GM12878 (cell line): ENCODE results near the gene RAB15. TPM values are rescaled to one million over a fixed set of nuclear protein-coding genes. Genes with fewer than 3 reads are reported as not detected.

Experiments
- ATAC-seq: fragments of 200-7000 bp; cut with Tn5 transposase; 3 replicates; pipeline ENCODE4 v1.9.1; 2020; ENCODE audit warnings: mild to moderate bottlenecking, moderate library complexity
- BruUV-seq: library from RNA; stranded (reverse); fragments of 400-500 nt; replicated peaks from 2 replicates; lab custom pipeline; 2021; lab: Mats Ljungman, UMichigan
- CTCF ChIA-PET: fragments of 300-600 bp; sonication (Branson Sonifier 250); formaldehyde crosslinking; extraction: SDS; loops from one replicate; lab custom pipeline; 2021; ENCODE audit warnings: inconsistent platforms; lab: Yijun Ruan, JAX
- POLR2A ChIA-PET: fragments of 350-600 bp; formaldehyde crosslinking; extraction: SDS; loops from one replicate; lab custom pipeline; 2021; ENCODE audit warnings: inconsistent platforms; lab: Charles Lee
- RAD21 ChIA-PET: fragments of 300-600 bp; sonication (Branson Sonifier 250); formaldehyde crosslinking; loops from one replicate; lab custom pipeline; 2023; ENCODE audit warnings: antibody characterized with exemption; ENCODE audit not compliant: unreplicated experiment; lab: Charles Lee
- SMC1A ChIA-PET: fragments of 300-600 bp; sonication (Branson Sonifier 250); formaldehyde crosslinking; loops from one replicate; lab custom pipeline; 2023; ENCODE audit not compliant: unreplicated experiment, uncharacterized antibody; lab: Charles Lee
- DNase-seq: peaks from one replicate; pipeline ENCODE4 v3.0.0-alpha.2; 2011; ENCODE audit warnings: low read depth, low spot score
- FAIRE-seq: peaks from 3 replicates; lab custom pipeline; 2011; peaks lifted over from hg19 to GRCh38; lab: Jason Lieb, UNC
- H2AFZ ChIP-seq: 2 replicates; pipeline ENCODE4 v1.6.0; 2011; ENCODE audit warnings: low read depth, low read length, control low read depth; ENCODE audit not compliant: control insufficient read depth
- H3K27ac ChIP-seq: 2 replicates; pipeline ENCODE4 v1.5.1; 2011; ENCODE audit warnings: control low read depth; ENCODE audit not compliant: control insufficient read depth, insufficient read depth
- H3K27me3 ChIP-seq, 2 experiments: replicated peaks in 1 of 2; 2 replicates each; pipeline versions ENCODE4 v1.6.0 to v1.6.1; 2011; ENCODE audit warnings: low read length in 1 of 2; ENCODE audit not compliant: control insufficient read depth in 2 of 2, insufficient read depth in 2 of 2
- H3K36me3 ChIP-seq, 2 experiments: 2 replicates each; pipeline ENCODE4 v1.5.1; 2011; ENCODE audit warnings: low read length in 1 of 2; ENCODE audit not compliant: control insufficient read depth in 2 of 2, insufficient read depth in 2 of 2
- H3K4me1 ChIP-seq: 2 replicates; pipeline ENCODE4 v1.6.1; 2011; ENCODE audit warnings: mild to moderate bottlenecking, low read length, moderate library complexity, mixed read lengths; ENCODE audit not compliant: control insufficient read depth, insufficient read depth
- H3K4me2 ChIP-seq: 2 replicates; pipeline ENCODE4 v1.6.0; 2011; ENCODE audit warnings: control low read depth; ENCODE audit not compliant: control insufficient read depth, insufficient read depth
- H3K4me3 ChIP-seq: fragments of 200-600 bp; sonication (generic); 2 replicates; pipeline ENCODE4 v1.5.1; 2016
- H3K79me2 ChIP-seq: 2 replicates; pipeline ENCODE4 v1.6.0; 2011; ENCODE audit warnings: low read length; ENCODE audit not compliant: control insufficient read depth, insufficient read depth
- H3K9ac ChIP-seq: 2 replicates; pipeline ENCODE4 v1.8.0; 2011; ENCODE audit warnings: low read length, control low read depth, mixed read lengths; ENCODE audit not compliant: control insufficient read depth, insufficient read depth
- H3K9me3 ChIP-seq: replicated peaks from 3 replicates; pipeline ENCODE4 v1.5.1; 2011; ENCODE audit warnings: mild to moderate bottlenecking, low read length; ENCODE audit not compliant: control insufficient read depth, insufficient read depth
- H4K20me1 ChIP-seq: 2 replicates; pipeline ENCODE4 v1.6.0; 2011; ENCODE audit not compliant: control insufficient read depth, insufficient read depth
- BCL3 ChIP-seq: IDR thresholded peaks from 2 replicates; pipeline ENCODE4 v1.6.1; 2011; ENCODE audit warnings: borderline replicate concordance, low read depth, mild to moderate bottlenecking, moderate library complexity, low read length; ENCODE audit not compliant: insufficient read depth, poor library complexity, severe bottlenecking
- BMI1 ChIP-seq: fragments of 450-650 bp; IDR thresholded peaks from 2 replicates; pipeline ENCODE4 v1.6.1; 2016; ENCODE audit warnings: mild to moderate bottlenecking, moderate library complexity, borderline replicate concordance
- E2F4 ChIP-seq: IDR thresholded peaks from 2 replicates; pipeline ENCODE4 v1.6.1; 2012; ENCODE audit warnings: low read depth, low read length, improper control_type of control experiment
- E4F1 ChIP-seq: fragments of 450-650 bp; IDR thresholded peaks from 2 replicates; pipeline ENCODE4 v1.6.1; 2018; ENCODE audit warnings: borderline replicate concordance, mild to moderate bottlenecking; ENCODE audit not compliant: partially characterized antibody
- FOS ChIP-seq: IDR thresholded peaks from 3 replicates; pipeline ENCODE4 v1.6.1; 2011; ENCODE audit warnings: borderline replicate concordance; ENCODE audit not compliant: insufficient read length; ENCODE audit errors: extremely low read depth
- GABPA ChIP-seq: IDR thresholded peaks from 2 replicates; pipeline ENCODE4 v1.6.1; 2014; ENCODE audit warnings: antibody characterized with exemption, low read depth, mild to moderate bottlenecking, inconsistent platforms
- SMC3 ChIP-seq: IDR thresholded peaks from 2 replicates; pipeline ENCODE4 v1.6.1; 2011; ENCODE audit warnings: low read length, improper control_type of control experiment, borderline replicate concordance
- ZBED1 ChIP-seq: IDR thresholded peaks from 2 replicates; pipeline ENCODE4 v1.6.1; 2016; ENCODE audit warnings: borderline replicate concordance
- ZBTB33 ChIP-seq: fragments of 450-650 bp; IDR thresholded peaks from 2 replicates; pipeline ENCODE4 v1.6.1; 2017; ENCODE audit warnings: mild to moderate bottlenecking
- ZSCAN29 ChIP-seq: fragments of 450-650 bp; IDR thresholded peaks from 2 replicates; pipeline ENCODE4 v1.6.1; 2017; ENCODE audit warnings: mild to moderate bottlenecking, moderate library complexity
- WGBS: methylation state at CpG from one replicate; pipeline ENCODE4 v1.1.6; 2016; ENCODE audit warnings: low lambda C conversion rate; ENCODE audit not compliant: insufficient replicate concordance, insufficient coverage; ENCODE audit errors: missing lambda C conversion rate; 5-methylcytosine and 5-hydroxymethylcytosine counted together
- in situ Hi-C: fragments of 300-500 bp; cut with MboI; formaldehyde crosslinking; loops from 9 replicates; pipeline ENCODE4 v1.14.3; 2018; ENCODE audit warnings: mixed read lengths
- intact Hi-C: fragments of 100-400 bp; cut with micrococcal nuclease; formaldehyde crosslinking; loops from one replicate; pipeline ENCODE4 v1.14.2; 2022; ENCODE audit not compliant: unreplicated experiment
- polyA plus RNA-seq, 11 experiments: library from polyadenylated mRNA; depleted of rRNA in 4 of 11; unstranded in 6 of 11; stranded (reverse) in 5 of 11; fragments of >200 nt; fragmentation: Nextera tagmentation in 4 of 11; fragmentation: Illumina TruSeq in 1 of 11; extraction: Ambion mirVana in 4 of 11; extraction: Trizol in 1 of 11; gene quantifications; 1 replicate in 1 of 11; 2 replicates in 10 of 11; pipeline versions ENCODE4 v1.2.1 to v1.2.3, GENCODE V29; 2011 to 2016; ENCODE audit warnings: inconsistent platforms in 2 of 11, missing spikeins in 2 of 11, low read depth in 1 of 11
- total RNA-seq, 4 experiments: library from RNA; depleted of rRNA in 3 of 4; stranded (reverse); fragments of >200 nt in 3 of 4; fragmentation: Illumina TruSeq in 1 of 4; extraction: Trizol in 1 of 4; gene quantifications; 2 replicates each; pipeline versions ENCODE4 v1.2.1 to v1.2.3, GENCODE V29; 2013 to 2021
- TF ChIP-seq, protein P1 (sequence below): fragments of 450-650 bp; IDR thresholded peaks from 2 replicates; pipeline ENCODE4 v1.6.1; 2014; ENCODE audit warnings: mild to moderate bottlenecking
- TF ChIP-seq, protein P2 (sequence below): fragments of 450-650 bp; formaldehyde crosslinking; IDR thresholded peaks from 2 replicates; pipeline ENCODE4 v1.4.0; 2022; ENCODE audit warnings: mild to moderate bottlenecking, moderate library complexity

The RAB15 gene
- total and polyA plus RNA-seq, 10 of the 15 experiments (the other 5 are each of a cell fraction or from before 2014, with no cell fraction given) = 0.32 to 3.9 (median 2.1) TPM

GRCh38 chr14:64974563-64974962, 2.4 kb upstream of the RAB15 start:
- ATAC-seq (no peak), DNase-seq (no peak), FAIRE-seq (no peak)
- no peak overlapping the region for H2AFZ ChIP-seq
- H4K20me1 ChIP-seq = no peaks in the 10 kb centered on the region
- H3K9ac ChIP-seq = no peak overlapping the region
- ChIA-PET RAD21 (no interaction called here), SMC1A (interaction anchor here (1.2 to 2.0 kb wide), 2 partner anchors 21 to 82 kb away, joined by 3 to 4 read pairs; no protein-coding TSS in a partner anchor), CTCF (interaction anchor here (0.7 to 1.9 kb wide), 4 partner anchors 11 to 45 kb away, joined by 3 to 7 read pairs (median 4); no protein-coding TSS in a partner anchor), POLR2A (interaction anchor here (0.6 to 0.9 kb wide), 3 partner anchors 11 to 1045 kb away, joined by 3 to 4 read pairs (median 3); no protein-coding TSS in a partner anchor)
- in situ Hi-C loops (no loop called here), intact Hi-C loops (no loop called here)
- BruUV-seq = no TSS peak
- no peak overlapping the region for H3K4me2 ChIP-seq
- H3K27ac ChIP-seq = no peak overlapping the region
- H3K27me3 ChIP-seq = peaks cover 2 to 7% of the 10 kb centered on the region in 2 experiments
- no peaks in the 10 kb centered on the region for H3K36me3 ChIP-seq
- no peaks in the 10 kb centered on the region for H3K9me3 ChIP-seq
- no peaks in the 10 kb centered on the region for H3K4me1 ChIP-seq
- H3K4me3 ChIP-seq = no peak overlapping the region
- H3K79me2 ChIP-seq = no peaks in the 10 kb centered on the region
- WGBS = 81% methylated on average over 8 of the region's 8 CpGs
- TF ChIP-seq BMI1 (no peak), SMC3 (no peak), E4F1 (no peak), BCL3 (no peak), FOS (no peak), ZBTB33 (no peak), GABPA (no peak), ZSCAN29 (no peak), E2F4 (no peak), ZBED1 (no peak)
- TF ChIP-seq, protein P1, sequence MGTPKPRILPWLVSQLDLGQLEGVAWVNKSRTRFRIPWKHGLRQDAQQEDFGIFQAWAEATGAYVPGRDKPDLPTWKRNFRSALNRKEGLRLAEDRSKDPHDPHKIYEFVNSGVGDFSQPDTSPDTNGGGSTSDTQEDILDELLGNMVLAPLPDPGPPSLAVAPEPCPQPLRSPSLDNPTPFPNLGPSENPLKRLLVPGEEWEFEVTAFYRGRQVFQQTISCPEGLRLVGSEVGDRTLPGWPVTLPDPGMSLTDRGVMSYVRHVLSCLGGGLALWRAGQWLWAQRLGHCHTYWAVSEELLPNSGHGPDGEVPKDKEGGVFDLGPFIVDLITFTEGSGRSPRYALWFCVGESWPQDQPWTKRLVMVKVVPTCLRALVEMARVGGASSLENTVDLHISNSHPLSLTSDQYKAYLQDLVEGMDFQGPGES = no peak
- TF ChIP-seq, protein P2, sequence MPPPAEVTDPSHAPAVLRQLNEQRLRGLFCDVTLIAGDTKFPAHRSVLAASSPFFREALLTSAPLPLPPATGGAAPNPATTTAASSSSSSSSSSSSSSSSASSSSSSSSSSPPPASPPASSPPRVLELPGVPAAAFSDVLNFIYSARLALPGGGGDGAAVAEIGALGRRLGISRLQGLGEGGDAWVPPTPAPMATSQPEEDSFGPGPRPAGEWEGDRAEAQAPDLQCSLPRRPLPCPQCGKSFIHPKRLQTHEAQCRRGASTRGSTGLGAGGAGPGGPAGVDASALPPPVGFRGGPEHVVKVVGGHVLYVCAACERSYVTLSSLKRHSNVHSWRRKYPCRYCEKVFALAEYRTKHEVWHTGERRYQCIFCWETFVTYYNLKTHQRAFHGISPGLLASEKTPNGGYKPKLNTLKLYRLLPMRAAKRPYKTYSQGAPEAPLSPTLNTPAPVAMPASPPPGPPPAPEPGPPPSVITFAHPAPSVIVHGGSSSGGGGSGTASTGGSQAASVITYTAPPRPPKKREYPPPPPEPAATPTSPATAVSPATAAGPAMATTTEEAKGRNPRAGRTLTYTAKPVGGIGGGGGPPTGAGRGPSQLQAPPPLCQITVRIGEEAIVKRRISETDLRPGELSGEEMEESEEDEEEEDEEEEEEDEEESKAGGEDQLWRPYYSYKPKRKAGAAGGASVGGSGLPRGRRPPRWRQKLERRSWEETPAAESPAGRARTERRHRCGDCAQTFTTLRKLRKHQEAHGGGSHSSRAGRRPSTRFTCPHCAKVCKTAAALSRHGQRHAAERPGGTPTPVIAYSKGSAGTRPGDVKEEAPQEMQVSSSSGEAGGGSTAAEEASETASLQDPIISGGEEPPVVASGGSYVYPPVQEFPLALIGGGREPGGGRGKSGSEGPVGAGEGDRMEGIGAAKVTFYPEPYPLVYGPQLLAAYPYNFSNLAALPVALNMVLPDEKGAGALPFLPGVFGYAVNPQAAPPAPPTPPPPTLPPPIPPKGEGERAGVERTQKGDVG (CRISPR knock-in tag) = no peak
